Measurements from ENCODE around the gene NT5E.
A peak's percentile ranks its signal among the peaks of the same experiment; 100 is the strongest.

Gene NT5E

GRCh38 chr6:85460154-85460920, 10.5 kb downstream of the NT5E start:
- no peak for DNase-seq (ENCODE audit: low read depth in 2 of 2)

GRCh38 chr6:85460921-85461797, 11.3 kb downstream of the NT5E start:
- peak in 1 of 2 donors; percentile 27 for DNase-seq (ENCODE audit: low read depth in 2 of 2)

GRCh38 chr6:85461798-85462170, 11.9 kb downstream of the NT5E start:
- DNase-seq (ENCODE audit: low read depth in 2 of 2) = no peak

- DNase-seq (ENCODE audit: low read depth in 2 of 2) = no peak
Observed at GRCh38 chr6:85462673-85463072, 12.8 kb downstream of the NT5E start.

GRCh38 chr6:85463621-85464259, 13.9 kb downstream of the NT5E start:
- DNase-seq (ENCODE audit: low read depth in 2 of 2) = no peak

GRCh38 chr6:85464260-85464644, 14.4 kb downstream of the NT5E start:
- DNase-seq (ENCODE audit: low read depth in 2 of 2) = peak in 1 of 2 donors; percentile 24

GRCh38 chr6:85464722-85465150, 14.9 kb downstream of the NT5E start:
- DNase-seq (ENCODE audit: low read depth in 2 of 2) = peak in 1 of 2 donors; percentile 12

- DNase-seq (ENCODE audit: low read depth in 2 of 2) = no peak
Observed at GRCh38 chr6:85465762-85466161, 15.9 kb downstream of the NT5E start.

- no peak for DNase-seq (ENCODE audit: low read depth in 2 of 2)
Observed at GRCh38 chr6:85468326-85468725, 18.4 kb downstream of the NT5E start.

- no peak for DNase-seq (ENCODE audit: low read depth in 2 of 2)
Observed at GRCh38 chr6:85469276-85470022, 19.6 kb downstream of the NT5E start.

GRCh38 chr6:85470023-85470410, 20.1 kb downstream of the NT5E start:
- DNase-seq (ENCODE audit: low read depth in 2 of 2) = no peak

- DNase-seq (ENCODE audit: low read depth in 2 of 2) = no peak
Observed at GRCh38 chr6:85472744-85473143, 22.9 kb downstream of the NT5E start.

GRCh38 chr6:85473748-85474147, 23.9 kb downstream of the NT5E start:
- DNase-seq (ENCODE audit: low read depth in 2 of 2) = no peak

- no peak for DNase-seq (ENCODE audit: low read depth in 2 of 2)
Observed at GRCh38 chr6:85476532-85476931, 26.6 kb downstream of the NT5E start.

GRCh38 chr6:85479208-85479607, 29.3 kb downstream of the NT5E start:
- no peak for DNase-seq (ENCODE audit: low read depth in 2 of 2)

- DNase-seq (ENCODE audit: low read depth in 2 of 2) = no peak
Observed at GRCh38 chr6:85482206-85482904, 32.5 kb downstream of the NT5E start.

- DNase-seq (ENCODE audit: low read depth in 2 of 2) = peak; percentile 64 to 68
Observed at GRCh38 chr6:85482905-85483700, 33.2 kb downstream of the NT5E start.

GRCh38 chr6:85483846-85484245, 34.0 kb downstream of the NT5E start:
- no peak for DNase-seq (ENCODE audit: low read depth in 2 of 2)

- no peak for DNase-seq (ENCODE audit: low read depth in 2 of 2)
Observed at GRCh38 chr6:85484948-85485347, 35.1 kb downstream of the NT5E start.

GRCh38 chr6:85490516-85491248, 40.8 kb downstream of the NT5E start:
- DNase-seq (ENCODE audit: low read depth in 2 of 2) = no peak

Measured in stimulated activated CD8-positive, alpha-beta memory T cell treated with anti-CD3 and anti-CD28 coated beads, Interleukin-15, amount 100 ng/mL, for 4 hours (primary cell).